ENCODE results near the gene BAHCC1.

BAHCC1 gene

DNA sequence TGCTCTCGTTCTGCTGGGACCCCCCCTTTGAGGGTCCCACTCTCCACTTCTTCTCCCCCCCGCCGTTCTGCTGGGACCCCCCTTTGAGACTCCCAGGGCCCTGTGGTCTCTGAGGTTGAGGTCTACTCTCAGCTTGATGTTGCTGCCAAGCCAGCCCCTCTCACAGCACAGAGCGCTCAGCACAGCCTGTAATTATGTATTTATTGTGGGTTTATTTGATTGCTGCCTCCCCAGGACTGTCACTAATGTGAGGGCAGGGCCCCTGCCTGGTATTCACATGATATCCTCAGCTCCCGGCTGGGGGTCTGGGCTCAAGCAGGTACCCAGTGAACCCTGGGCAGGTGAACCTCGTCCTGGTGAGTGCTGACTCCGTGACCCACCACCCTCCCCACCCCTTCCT lies 81.9 kb downstream of the BAHCC1 start:
- no peak for TF ChIP-seq EZH2 (IDR thresholded peaks at IDR 0.05; ENCODE audit: borderline replicate concordance, low read length)
- TF ChIP-seq, protein P1, sequence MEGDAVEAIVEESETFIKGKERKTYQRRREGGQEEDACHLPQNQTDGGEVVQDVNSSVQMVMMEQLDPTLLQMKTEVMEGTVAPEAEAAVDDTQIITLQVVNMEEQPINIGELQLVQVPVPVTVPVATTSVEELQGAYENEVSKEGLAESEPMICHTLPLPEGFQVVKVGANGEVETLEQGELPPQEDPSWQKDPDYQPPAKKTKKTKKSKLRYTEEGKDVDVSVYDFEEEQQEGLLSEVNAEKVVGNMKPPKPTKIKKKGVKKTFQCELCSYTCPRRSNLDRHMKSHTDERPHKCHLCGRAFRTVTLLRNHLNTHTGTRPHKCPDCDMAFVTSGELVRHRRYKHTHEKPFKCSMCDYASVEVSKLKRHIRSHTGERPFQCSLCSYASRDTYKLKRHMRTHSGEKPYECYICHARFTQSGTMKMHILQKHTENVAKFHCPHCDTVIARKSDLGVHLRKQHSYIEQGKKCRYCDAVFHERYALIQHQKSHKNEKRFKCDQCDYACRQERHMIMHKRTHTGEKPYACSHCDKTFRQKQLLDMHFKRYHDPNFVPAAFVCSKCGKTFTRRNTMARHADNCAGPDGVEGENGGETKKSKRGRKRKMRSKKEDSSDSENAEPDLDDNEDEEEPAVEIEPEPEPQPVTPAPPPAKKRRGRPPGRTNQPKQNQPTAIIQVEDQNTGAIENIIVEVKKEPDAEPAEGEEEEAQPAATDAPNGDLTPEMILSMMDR (IDR thresholded peaks at IDR 0.05; ENCODE audit: low read length) = no peak
- Histone ChIP-seq H3K27ac (ENCODE audit: low read depth, low read length, poor library complexity, severe bottlenecking) (no peak overlapping the region), H3K27me3 (ENCODE audit: insufficient read depth, low read length) (peaks cover 2% of the 10 kb centered on the region; the same call in 1 of the 2 replicates), H3K36me3 (ENCODE audit: insufficient read depth, low read length) (no peaks in the 10 kb centered on the region), H3K9ac (ENCODE audit: low read length) (no peak overlapping the region), H3K9me2 (ENCODE audit: low read depth, low read length) (no peaks in the 10 kb centered on the region), H3K4me2 (ENCODE audit: low read length) (no peak overlapping the region), H3K79me2 (ENCODE audit: insufficient read depth, low read length) (no peaks in the 10 kb centered on the region), H4K20me1 (ENCODE audit: insufficient read depth, low read length) (no peaks in the 10 kb centered on the region), H3K9me3 (ENCODE audit: low read length) (no peaks in the 10 kb centered on the region), H3K4me3 (ENCODE audit: low read depth, low read length, poor library complexity, severe bottlenecking) (no peak overlapping the region), H2AFZ (ENCODE audit: low read length) (no peak overlapping the region), H3K4me1 (ENCODE audit: insufficient read depth, low read length, severe bottlenecking) (no peaks in the 10 kb centered on the region), H3F3A (ENCODE audit: insufficient read depth, low read length) (no peaks in the 10 kb centered on the region)

DNA sequence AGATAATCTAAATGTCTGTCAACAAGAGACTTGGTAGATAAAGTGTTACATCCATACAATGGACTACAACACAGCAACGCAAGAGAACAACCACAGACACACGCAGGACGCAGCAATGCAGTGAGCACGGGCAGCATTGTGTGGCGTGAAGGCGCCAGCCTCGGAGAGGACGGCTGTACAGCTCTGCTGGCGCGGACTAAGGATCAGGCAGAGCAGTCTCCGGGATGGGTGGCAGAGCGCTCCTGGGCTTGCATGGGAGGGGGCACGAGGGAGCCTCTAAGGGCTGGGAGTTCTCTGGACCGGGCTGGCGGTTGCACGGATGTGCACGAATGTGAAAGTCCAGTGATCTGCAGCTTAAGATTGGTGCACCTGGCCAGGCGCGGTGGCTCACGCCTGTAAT lies 82.9 kb downstream of the BAHCC1 start:
- Histone ChIP-seq H3K9me3 (ENCODE audit: low read length) (no peaks in the 10 kb centered on the region), H3K36me3 (ENCODE audit: insufficient read depth, low read length) (no peaks in the 10 kb centered on the region), H2AFZ (ENCODE audit: low read length) (no peak overlapping the region), H3K9ac (ENCODE audit: low read length) (no peak overlapping the region), H3K9me2 (ENCODE audit: low read depth, low read length) (no peaks in the 10 kb centered on the region), H3K27me3 (ENCODE audit: insufficient read depth, low read length) (no peaks in the 10 kb centered on the region; the same call in 1 of the 2 replicates), H3K4me2 (ENCODE audit: low read length) (no peak overlapping the region), H3F3A (ENCODE audit: insufficient read depth, low read length) (no peaks in the 10 kb centered on the region), H3K4me1 (ENCODE audit: insufficient read depth, low read length, severe bottlenecking) (no peaks in the 10 kb centered on the region), H4K20me1 (ENCODE audit: insufficient read depth, low read length) (no peaks in the 10 kb centered on the region), H3K79me2 (ENCODE audit: insufficient read depth, low read length) (no peaks in the 10 kb centered on the region), H3K27ac (ENCODE audit: low read depth, low read length, poor library complexity, severe bottlenecking) (no peak overlapping the region), H3K4me3 (ENCODE audit: low read depth, low read length, poor library complexity, severe bottlenecking) (no peak overlapping the region)
- TF ChIP-seq EZH2 (IDR thresholded peaks at IDR 0.05; ENCODE audit: borderline replicate concordance, low read length) = no peak
- TF ChIP-seq, protein P1 (IDR thresholded peaks at IDR 0.05; ENCODE audit: low read length) = no peak

DNA sequence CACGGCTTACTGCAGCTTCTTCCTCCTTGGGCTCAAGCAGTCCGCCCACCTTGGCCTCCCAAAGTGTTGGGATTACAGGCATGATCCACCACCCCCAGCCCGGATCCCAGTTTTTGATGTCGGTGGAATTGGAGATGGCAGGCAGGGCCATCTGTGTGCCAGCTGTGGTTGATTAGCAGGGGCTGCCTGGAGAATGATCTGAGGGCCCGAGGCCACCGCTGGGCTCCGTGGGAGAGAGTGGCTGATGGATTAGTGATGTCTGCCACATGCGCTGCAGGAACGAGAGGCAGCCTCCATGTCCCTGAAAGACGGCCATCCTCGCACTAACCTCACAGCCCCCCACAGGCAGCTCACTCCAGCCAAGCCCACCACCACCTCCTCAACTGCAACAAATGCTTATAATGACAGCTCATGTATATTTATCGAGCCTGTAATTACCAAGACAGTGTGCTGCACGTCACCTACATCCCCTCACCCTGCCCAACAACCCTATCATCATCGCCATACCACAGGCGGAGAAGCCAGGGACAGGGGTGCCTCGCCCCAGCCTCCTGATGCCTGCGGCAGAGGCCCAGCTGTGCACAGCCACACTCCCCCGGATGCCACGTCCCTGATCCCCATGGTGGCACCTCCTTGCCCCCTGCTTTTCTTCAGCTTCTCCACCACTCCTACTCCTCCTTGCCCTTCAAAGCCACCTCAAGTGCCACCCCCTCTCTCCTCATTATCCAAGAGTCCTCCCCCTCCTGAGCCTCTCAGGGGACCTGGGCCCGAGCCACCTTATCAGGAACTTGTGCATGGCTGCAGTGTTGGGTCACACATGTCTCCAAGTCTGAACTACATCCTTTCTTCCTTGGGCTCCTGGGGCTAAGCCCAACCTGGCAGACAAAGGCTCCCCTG lies 84.2 kb downstream of the BAHCC1 start:
- Histone ChIP-seq H3K9me3 (ENCODE audit: low read length) (no peaks in the 10 kb centered on the region), H3K79me2 (ENCODE audit: insufficient read depth, low read length) (no peaks in the 10 kb centered on the region), H4K20me1 (ENCODE audit: insufficient read depth, low read length) (no peaks in the 10 kb centered on the region), H3K4me1 (ENCODE audit: insufficient read depth, low read length, severe bottlenecking) (peaks cover 8% of the 10 kb centered on the region), H3K9me2 (ENCODE audit: low read depth, low read length) (no peaks in the 10 kb centered on the region), H2AFZ (ENCODE audit: low read length) (no peak overlapping the region), H3K36me3 (ENCODE audit: insufficient read depth, low read length) (no peaks in the 10 kb centered on the region), H3K4me3 (ENCODE audit: low read depth, low read length, poor library complexity, severe bottlenecking) (no peak overlapping the region), H3F3A (ENCODE audit: insufficient read depth, low read length) (no peaks in the 10 kb centered on the region), H3K9ac (ENCODE audit: low read length) (no peak overlapping the region), H3K27me3 (ENCODE audit: insufficient read depth, low read length) (no peaks in the 10 kb centered on the region; the same call in 1 of the 2 replicates), H3K4me2 (ENCODE audit: low read length) (no peak overlapping the region), H3K27ac (ENCODE audit: low read depth, low read length, poor library complexity, severe bottlenecking) (no peak overlapping the region)
- TF ChIP-seq, protein P1 (IDR thresholded peaks at IDR 0.05; ENCODE audit: low read length) = no peak
- TF ChIP-seq EZH2 (IDR thresholded peaks at IDR 0.05; ENCODE audit: borderline replicate concordance, low read length) = no peak

All from OCI-LY1 (cell line).